Measurements from ENCODE around the gene NTN4. TPM values are rescaled to one million over a fixed set of nuclear protein-coding genes. Genes with fewer than 3 reads are reported as not detected.

Gene NTN4
- total RNA-seq, 1 donor from 2014 or later = 63.9 TPM

DNA sequence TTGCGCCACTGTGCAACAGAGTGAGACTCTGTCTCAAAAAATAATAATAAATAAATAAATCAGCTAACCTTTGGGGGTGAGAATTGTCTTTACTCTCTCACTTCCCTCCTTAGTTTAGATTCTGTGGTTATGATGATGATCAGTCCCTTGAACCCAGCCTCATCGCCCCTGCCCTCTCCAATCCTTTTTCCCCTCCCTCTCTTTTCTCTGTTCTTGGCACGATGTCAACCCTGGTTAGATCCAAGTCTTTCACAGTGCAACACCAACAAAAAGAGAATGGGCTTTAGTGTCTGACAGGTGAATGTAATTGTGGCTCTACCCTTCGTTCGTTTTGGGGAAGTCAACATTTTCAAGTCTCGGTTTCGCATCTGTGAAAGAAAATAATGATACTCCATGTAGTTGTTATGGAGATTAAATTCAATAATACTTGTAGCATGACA lies 59.0 kb downstream of the NTN4 start:
- TF ChIP-seq, protein P1, sequence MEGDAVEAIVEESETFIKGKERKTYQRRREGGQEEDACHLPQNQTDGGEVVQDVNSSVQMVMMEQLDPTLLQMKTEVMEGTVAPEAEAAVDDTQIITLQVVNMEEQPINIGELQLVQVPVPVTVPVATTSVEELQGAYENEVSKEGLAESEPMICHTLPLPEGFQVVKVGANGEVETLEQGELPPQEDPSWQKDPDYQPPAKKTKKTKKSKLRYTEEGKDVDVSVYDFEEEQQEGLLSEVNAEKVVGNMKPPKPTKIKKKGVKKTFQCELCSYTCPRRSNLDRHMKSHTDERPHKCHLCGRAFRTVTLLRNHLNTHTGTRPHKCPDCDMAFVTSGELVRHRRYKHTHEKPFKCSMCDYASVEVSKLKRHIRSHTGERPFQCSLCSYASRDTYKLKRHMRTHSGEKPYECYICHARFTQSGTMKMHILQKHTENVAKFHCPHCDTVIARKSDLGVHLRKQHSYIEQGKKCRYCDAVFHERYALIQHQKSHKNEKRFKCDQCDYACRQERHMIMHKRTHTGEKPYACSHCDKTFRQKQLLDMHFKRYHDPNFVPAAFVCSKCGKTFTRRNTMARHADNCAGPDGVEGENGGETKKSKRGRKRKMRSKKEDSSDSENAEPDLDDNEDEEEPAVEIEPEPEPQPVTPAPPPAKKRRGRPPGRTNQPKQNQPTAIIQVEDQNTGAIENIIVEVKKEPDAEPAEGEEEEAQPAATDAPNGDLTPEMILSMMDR (IDR thresholded peaks at IDR 0.05) = no peak
- Histone ChIP-seq H3K4me3 (no peak overlapping the region), H3K27ac (peak overlapping the region; percentile 71 to 90), H3K36me3 (no peaks in the 10 kb centered on the region), H3K9me3 (no peaks in the 10 kb centered on the region), H3K4me1 (peaks cover 13 to 35% of the 10 kb centered on the region in 2 donors), H3K27me3 (no peaks in the 10 kb centered on the region)
- intact Hi-C loops (cut with DNase I) = no loop called here
- no peak for DNase-seq (ENCODE audit: low spot score in 2 of 2)

DNA sequence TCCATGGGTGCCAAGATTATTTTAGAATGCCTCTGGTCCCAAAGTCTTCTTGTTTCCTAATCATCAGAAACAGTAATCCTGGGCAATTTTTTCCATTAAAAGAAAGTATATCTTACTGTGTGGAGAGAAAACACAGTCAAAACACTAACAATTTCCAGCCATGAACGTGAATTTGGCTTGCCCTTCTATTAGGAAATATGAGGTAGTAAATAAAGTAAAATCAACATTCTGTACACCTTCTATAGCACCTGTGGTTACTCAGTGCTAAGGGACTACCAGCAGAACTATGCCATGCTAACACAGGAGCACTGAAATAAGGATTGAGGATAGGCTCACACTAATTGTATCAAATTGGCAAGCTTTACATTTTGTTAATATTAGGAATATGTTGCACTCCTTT lies 60.1 kb downstream of the NTN4 start:
- Histone ChIP-seq H3K27me3 (no peaks in the 10 kb centered on the region), H3K27ac (peak overlapping the region in 1 of 2 donors; percentile 90), H3K36me3 (no peaks in the 10 kb centered on the region), H3K4me3 (no peak overlapping the region), H3K4me1 (peaks cover 13 to 30% of the 10 kb centered on the region in 2 donors), H3K9me3 (no peaks in the 10 kb centered on the region)
- DNase-seq (ENCODE audit: low spot score in 2 of 2) = no peak
- intact Hi-C loops (cut with DNase I) = no loop called here
- TF ChIP-seq, protein P1 (IDR thresholded peaks at IDR 0.05) = no peak

DNA sequence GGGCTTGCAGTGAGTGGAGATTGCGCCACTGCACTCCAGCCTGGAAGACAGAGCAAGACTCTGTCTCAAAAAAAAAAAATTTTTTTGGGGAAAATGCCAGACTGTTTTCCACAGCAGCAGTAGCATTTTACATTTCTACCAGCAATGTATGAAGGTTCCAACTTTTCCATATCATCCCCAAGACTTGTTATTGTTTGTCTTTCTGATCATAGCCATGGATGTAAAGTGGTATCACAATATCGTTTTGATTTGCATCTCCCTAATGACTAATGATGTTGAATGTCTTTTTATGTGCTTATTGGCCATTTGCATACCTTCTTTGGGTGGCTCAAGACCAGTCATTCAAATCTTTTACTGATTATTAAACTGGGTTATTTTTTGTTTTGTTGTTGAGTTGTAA lies 63.7 kb downstream of the NTN4 start:
- no peaks in the 10 kb centered on the region for H3K27me3 ChIP-seq
- no peak overlapping the region for H3K27ac ChIP-seq
- H3K36me3 ChIP-seq = no peaks in the 10 kb centered on the region
- peaks cover 0 to 8% of the 10 kb centered on the region in 2 donors for H3K4me1 ChIP-seq
- intact Hi-C loops (cut with DNase I) = no loop called here
- TF ChIP-seq, protein P1 (IDR thresholded peaks at IDR 0.05) = no peak
- H3K9me3 ChIP-seq = no peaks in the 10 kb centered on the region
- no peak for DNase-seq (ENCODE audit: low spot score in 2 of 2)
- H3K4me3 ChIP-seq = no peak overlapping the region

DNA sequence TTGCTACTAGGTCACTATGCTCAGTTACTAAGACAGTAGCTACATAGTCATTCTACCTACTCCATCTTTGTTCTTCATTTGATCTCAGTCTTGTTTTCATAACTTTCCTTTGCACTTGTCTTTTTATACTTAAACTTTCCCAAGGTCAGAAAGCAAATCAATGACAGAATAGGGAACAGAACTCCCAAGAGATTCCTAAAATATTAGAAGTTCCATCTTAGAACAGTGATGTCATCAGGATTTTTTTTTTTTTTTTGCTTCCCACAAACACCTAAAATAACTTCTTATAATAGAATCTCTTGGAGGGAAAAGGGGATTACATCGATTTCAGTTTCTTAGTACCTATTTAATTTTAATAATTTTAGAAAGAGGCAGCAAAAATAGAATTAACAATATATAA lies 65.8 kb downstream of the NTN4 start:
- intact Hi-C loops (cut with DNase I) = no loop called here
- TF ChIP-seq, protein P1 (IDR thresholded peaks at IDR 0.05) = no peak
- no peak for DNase-seq (ENCODE audit: low spot score in 2 of 2)
- no peak overlapping the region for H3K27ac ChIP-seq
- H3K9me3 ChIP-seq = no peaks in the 10 kb centered on the region
- no peaks in the 10 kb centered on the region for H3K27me3 ChIP-seq
- H3K4me3 ChIP-seq = no peak overlapping the region
- peaks cover 0 to 3% of the 10 kb centered on the region in 2 donors for H3K4me1 ChIP-seq
- no peaks in the 10 kb centered on the region for H3K36me3 ChIP-seq

DNA sequence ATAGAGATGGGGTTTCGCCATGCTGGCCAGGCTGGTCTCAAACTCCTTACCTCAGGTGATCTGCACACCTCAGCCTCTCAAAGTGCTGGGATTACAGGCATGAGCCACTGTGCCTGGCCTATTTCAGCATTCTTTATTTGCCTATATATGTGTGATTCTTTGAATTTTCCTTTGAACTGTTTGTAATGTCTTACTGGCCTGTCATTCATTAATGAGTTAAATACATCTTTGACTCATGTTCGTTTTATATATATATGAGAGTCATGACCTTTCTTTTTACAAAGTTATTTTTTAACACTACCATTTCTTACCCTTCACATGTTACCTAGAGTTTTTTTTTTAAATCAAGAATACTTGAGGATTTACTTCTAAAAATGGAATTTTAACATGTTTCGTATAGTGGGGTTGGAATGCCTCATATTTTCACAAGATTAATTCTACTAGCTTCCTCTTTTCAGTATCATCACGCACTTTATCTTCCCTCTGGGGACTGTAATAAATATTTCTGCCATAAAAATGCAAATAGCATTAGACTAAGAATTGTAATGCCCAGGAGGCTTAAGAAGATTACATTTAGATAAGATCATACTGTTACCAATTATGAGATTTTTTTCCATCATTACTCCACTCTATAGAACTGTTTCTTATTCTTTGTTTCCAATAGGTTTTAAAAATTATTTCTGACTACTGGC lies 66.7 kb downstream of the NTN4 start:
- no peaks in the 10 kb centered on the region for H3K9me3 ChIP-seq
- no peak overlapping the region for H3K4me3 ChIP-seq
- peaks cover 0 to 3% of the 10 kb centered on the region in 2 donors for H3K4me1 ChIP-seq
- no peaks in the 10 kb centered on the region for H3K27me3 ChIP-seq
- DNase-seq (ENCODE audit: low spot score in 2 of 2) = no peak
- intact Hi-C loops (cut with DNase I) = no loop called here
- no peaks in the 10 kb centered on the region for H3K36me3 ChIP-seq
- TF ChIP-seq, protein P1 (IDR thresholded peaks at IDR 0.05) = no peak
- H3K27ac ChIP-seq = no peak overlapping the region
